HCT116 (cell line): ENCODE results near the gene TXNRD3. TPM values are rescaled to one million over a fixed set of nuclear protein-coding genes. Genes with fewer than 3 reads are reported as not detected.

ENCODE experiments used
- ATAC-seq: fragments of 200-7000 bp; cut with Tn5 transposase; 2 replicates; pipeline ENCODE4 v1.9.1; 2020; ENCODE audit warnings: mild to moderate bottlenecking, moderate library complexity
- BruUV-seq: library from RNA; stranded (reverse); fragments of 400-500 nt; replicated peaks from 2 replicates; lab custom pipeline; 2021; lab: Mats Ljungman, UMichigan
- CTCF ChIA-PET: fragments of 300-600 bp; sonication (Branson Sonifier 250); formaldehyde crosslinking; loops from one replicate; lab custom pipeline; 2021; ENCODE audit warnings: antibody characterized with exemption; lab: Charles Lee
- POLR2A ChIA-PET: fragments of 300-600, 350-600 bp; sonication (Branson Sonifier 250); formaldehyde crosslinking; loops from one replicate; lab custom pipeline; 2021; ENCODE audit warnings: antibody characterized with exemption; lab: Charles Lee
- RAD21 ChIA-PET, 2 experiments: fragments of 300-600 bp; sonication (Branson Sonifier 250); formaldehyde crosslinking; loops; one replicate each; lab custom pipeline; 2023; ENCODE audit warnings: low total read pairs in 2 of 2; ENCODE audit not compliant: uncharacterized antibody in 2 of 2, unreplicated experiment in 2 of 2, low non-redundant PET in 1 of 2; lab: Charles Lee
- DNase-seq: peaks from one replicate; pipeline ENCODE4 v3.0.0-alpha.2; 2010; ENCODE audit warnings: low read depth, low spot score
- H2AFZ ChIP-seq: fragments of 200-600 bp; shearing (Covaris generic), sonication (generic); 2 replicates; pipeline ENCODE4 v1.6.1; 2017; ENCODE audit warnings: low read depth, mixed run types, mixed read lengths, antibody characterized with exemption, low read length; ENCODE audit not compliant: poor library complexity, severe bottlenecking
- H3K27ac ChIP-seq: 2 replicates; pipeline ENCODE4 v1.5.1; 2012; ENCODE audit warnings: low read depth, low read length
- H3K27me3 ChIP-seq: fragments of 200-600 bp; sonication (generic); 2 replicates; pipeline ENCODE4 v1.6.1; 2016; ENCODE audit warnings: mixed run types, low read length, mixed read lengths; ENCODE audit not compliant: insufficient read depth
- H3K36me3 ChIP-seq, 2 experiments: fragments of 200-500 bp in 1 of 2; fragments of 200-600 bp in 1 of 2; sonication (Bioruptor generic) in 1 of 2; sonication (generic) in 1 of 2; 2 replicates each; pipeline versions ENCODE4 v1.5.1 to v1.6.1; 2014 to 2016; ENCODE audit warnings: low read length in 2 of 2, inconsistent platforms in 1 of 2, mixed read lengths in 1 of 2, mixed run types in 1 of 2; ENCODE audit not compliant: insufficient read depth in 2 of 2, control insufficient read depth in 1 of 2
- H3K4me1 ChIP-seq, 2 experiments: fragments of 200-600 bp in 1 of 2; sonication (generic) in 1 of 2; 2 replicates each; pipeline versions ENCODE4 v1.5.1 to v1.6.1; 2012 to 2017; ENCODE audit warnings: low read length in 2 of 2, inconsistent platforms in 1 of 2, mild to moderate bottlenecking in 1 of 2, mixed read lengths in 1 of 2, mixed run types in 1 of 2, moderate library complexity in 1 of 2; ENCODE audit not compliant: insufficient read depth in 2 of 2, control insufficient read depth in 1 of 2
- H3K4me2 ChIP-seq: fragments of 200-600 bp; sonication (generic); 2 replicates; pipeline ENCODE4 v1.6.1; 2017; ENCODE audit warnings: mixed run types, low read length, mixed read lengths
- H3K4me3 ChIP-seq, 2 experiments: fragments of 200-600 bp in 1 of 2; sonication (generic) in 1 of 2; replicated peaks in 1 of 2; 2 replicates each; pipeline ENCODE4 v1.5.1; 2011 to 2016; ENCODE audit warnings: low read length in 2 of 2, control low read depth in 1 of 2, low read depth in 1 of 2, mild to moderate bottlenecking in 1 of 2, mixed read lengths in 1 of 2, mixed run types in 1 of 2
- H3K79me2 ChIP-seq: fragments of 200-600 bp; sonication (generic); 2 replicates; pipeline ENCODE4 v1.6.1; 2017; ENCODE audit warnings: mild to moderate bottlenecking, mixed run types, low read length, moderate library complexity, mixed read lengths; ENCODE audit not compliant: insufficient read depth
- H3K9ac ChIP-seq: fragments of 200-600 bp; sonication (generic); 2 replicates; pipeline ENCODE4 v1.6.1; 2016; ENCODE audit warnings: low read length, mixed read lengths
- H3K9me2 ChIP-seq: fragments of 200-600 bp; sonication (generic), shearing (Covaris generic); 2 replicates; pipeline ENCODE4 v1.6.1; 2017; ENCODE audit warnings: mixed run types, mild to moderate bottlenecking, moderate library complexity; ENCODE audit not compliant: insufficient read depth
- H3K9me3 ChIP-seq, 2 experiments: fragments of 200-500 bp in 1 of 2; fragments of 200-600 bp in 1 of 2; sonication (Bioruptor generic) in 1 of 2; sonication (generic) in 1 of 2; 2 replicates each; pipeline ENCODE4 v1.6.1; 2014 to 2017; ENCODE audit warnings: low read length in 2 of 2, mixed read lengths in 2 of 2, inconsistent platforms in 1 of 2, low read depth in 1 of 2, mild to moderate bottlenecking in 1 of 2, mixed run types in 1 of 2, moderate library complexity in 1 of 2; ENCODE audit not compliant: control insufficient read depth in 1 of 2, insufficient read depth in 1 of 2
- H4K20me1 ChIP-seq: fragments of 200-600 bp; sonication (generic), shearing (Covaris generic); 2 replicates; pipeline ENCODE4 v1.6.1; 2017; ENCODE audit warnings: mixed run types, mild to moderate bottlenecking, moderate library complexity; ENCODE audit not compliant: insufficient read depth
- ELF1 ChIP-seq: IDR thresholded peaks from 2 replicates; pipeline ENCODE4 v1.6.1; 2012; ENCODE audit warnings: low read depth, borderline replicate concordance
- EZH2phosphoT487 ChIP-seq: fragments of 200-600 bp; IDR thresholded peaks from 2 replicates; pipeline ENCODE4 v1.6.1; 2018; ENCODE audit warnings: antibody characterized with exemption, borderline replicate concordance
- POLR2A ChIP-seq: IDR thresholded peaks from 2 replicates; pipeline ENCODE4 v1.7.0; 2011; ENCODE audit warnings: borderline replicate concordance; ENCODE audit not compliant: insufficient read depth, insufficient read length; ENCODE audit errors: extremely low read depth
- POLR2AphosphoS5 ChIP-seq: IDR thresholded peaks from 2 replicates; pipeline ENCODE4 v1.6.1; 2011; ENCODE audit warnings: mild to moderate bottlenecking, low read depth, low read length, moderate library complexity
- RAD21 ChIP-seq: IDR thresholded peaks from 2 replicates; pipeline ENCODE4 v1.6.1; 2012; ENCODE audit warnings: low read depth, mild to moderate bottlenecking
- SIN3A ChIP-seq: IDR thresholded peaks from 2 replicates; pipeline ENCODE4 v1.6.1; 2012; ENCODE audit warnings: low read depth
- SRF ChIP-seq: IDR thresholded peaks from 2 replicates; pipeline ENCODE4 v1.6.1; 2012; ENCODE audit warnings: low read depth
- TCF7L2 ChIP-seq: IDR thresholded peaks from 2 replicates; pipeline ENCODE4 v1.7.0; 2011; ENCODE audit warnings: borderline replicate concordance, inconsistent platforms; ENCODE audit not compliant: insufficient read depth, insufficient read length; ENCODE audit errors: extremely low read depth
- intact Hi-C: fragments of 100-400 bp; cut with micrococcal nuclease; formaldehyde crosslinking; loops from 2 replicates; pipeline ENCODE4 v1.10.0; 2022
- total RNA-seq: library from RNA; stranded (reverse); gene quantifications from one replicate; pipeline ENCODE4 v1.2.1, GENCODE V29; 2021; ENCODE audit not compliant: unreplicated experiment
- TF ChIP-seq, protein P1 (sequence below): IDR thresholded peaks from 2 replicates; pipeline ENCODE4 v1.6.1; 2012; ENCODE audit warnings: low read depth
- TF ChIP-seq, protein P2 (sequence below), 3 experiments: fragments of 200-600 bp in 1 of 3; sonication (generic) in 1 of 3; IDR thresholded peaks in 2 of 3; conservative IDR thresholded peaks in 1 of 3; 2 replicates each; pipeline ENCODE4 v1.5.1; 2012 to 2017; ENCODE audit warnings: low read depth in 2 of 3, low read length in 2 of 3, antibody characterized with exemption in 1 of 3, borderline replicate concordance in 1 of 3, control low read depth in 1 of 3, mild to moderate bottlenecking in 1 of 3, mixed read lengths in 1 of 3, mixed run types in 1 of 3, moderate library complexity in 1 of 3; ENCODE audit not compliant: insufficient read depth in 1 of 3
- TF ChIP-seq, protein P3 (sequence below): IDR thresholded peaks from 2 replicates; pipeline ENCODE4 v1.6.1; 2012
- TF ChIP-seq, protein P4 (sequence below): IDR thresholded peaks from 2 replicates; pipeline ENCODE4 v1.6.1; 2012

Gene TXNRD3
- total RNA-seq, 1 experiment from 2014 or later = 19.3 TPM

DNA sequence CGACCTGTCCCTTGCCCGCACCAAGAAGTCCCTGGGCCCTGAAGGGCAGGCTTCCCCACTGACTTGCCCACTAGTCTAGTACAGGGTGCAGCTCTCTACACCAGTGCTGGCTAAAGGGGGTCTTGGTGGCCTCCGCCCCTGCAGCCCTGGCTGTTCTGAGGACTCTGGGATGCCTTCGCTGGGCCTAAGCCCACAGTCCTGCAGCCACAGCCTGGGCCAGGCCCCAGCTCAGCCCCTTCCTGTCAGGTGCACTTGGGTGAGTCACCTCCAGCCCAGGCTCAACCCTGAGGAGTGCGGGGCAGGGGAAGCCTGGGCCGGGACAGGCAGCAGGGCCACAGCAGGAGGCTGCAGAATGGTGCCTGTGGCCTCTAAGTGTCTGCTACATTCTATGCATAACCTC is 97.2 kb downstream of the TXNRD3 start:
- no peaks in the 10 kb centered on the region for H3K9me3 ChIP-seq
- no peaks in the 10 kb centered on the region for H3K4me1 ChIP-seq
- RAD21 ChIA-PET = no interaction called here
- no peaks in the 10 kb centered on the region for H4K20me1 ChIP-seq
- no peak overlapping the region for H3K4me3 ChIP-seq
- no peak overlapping the region for H3K9ac ChIP-seq
- TF ChIP-seq TCF7L2 = no peak
- TF ChIP-seq RAD21 = no peak
- TF ChIP-seq SRF = no peak
- TF ChIP-seq, protein P1, sequence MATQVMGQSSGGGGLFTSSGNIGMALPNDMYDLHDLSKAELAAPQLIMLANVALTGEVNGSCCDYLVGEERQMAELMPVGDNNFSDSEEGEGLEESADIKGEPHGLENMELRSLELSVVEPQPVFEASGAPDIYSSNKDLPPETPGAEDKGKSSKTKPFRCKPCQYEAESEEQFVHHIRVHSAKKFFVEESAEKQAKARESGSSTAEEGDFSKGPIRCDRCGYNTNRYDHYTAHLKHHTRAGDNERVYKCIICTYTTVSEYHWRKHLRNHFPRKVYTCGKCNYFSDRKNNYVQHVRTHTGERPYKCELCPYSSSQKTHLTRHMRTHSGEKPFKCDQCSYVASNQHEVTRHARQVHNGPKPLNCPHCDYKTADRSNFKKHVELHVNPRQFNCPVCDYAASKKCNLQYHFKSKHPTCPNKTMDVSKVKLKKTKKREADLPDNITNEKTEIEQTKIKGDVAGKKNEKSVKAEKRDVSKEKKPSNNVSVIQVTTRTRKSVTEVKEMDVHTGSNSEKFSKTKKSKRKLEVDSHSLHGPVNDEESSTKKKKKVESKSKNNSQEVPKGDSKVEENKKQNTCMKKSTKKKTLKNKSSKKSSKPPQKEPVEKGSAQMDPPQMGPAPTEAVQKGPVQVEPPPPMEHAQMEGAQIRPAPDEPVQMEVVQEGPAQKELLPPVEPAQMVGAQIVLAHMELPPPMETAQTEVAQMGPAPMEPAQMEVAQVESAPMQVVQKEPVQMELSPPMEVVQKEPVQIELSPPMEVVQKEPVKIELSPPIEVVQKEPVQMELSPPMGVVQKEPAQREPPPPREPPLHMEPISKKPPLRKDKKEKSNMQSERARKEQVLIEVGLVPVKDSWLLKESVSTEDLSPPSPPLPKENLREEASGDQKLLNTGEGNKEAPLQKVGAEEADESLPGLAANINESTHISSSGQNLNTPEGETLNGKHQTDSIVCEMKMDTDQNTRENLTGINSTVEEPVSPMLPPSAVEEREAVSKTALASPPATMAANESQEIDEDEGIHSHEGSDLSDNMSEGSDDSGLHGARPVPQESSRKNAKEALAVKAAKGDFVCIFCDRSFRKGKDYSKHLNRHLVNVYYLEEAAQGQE = no peak
- no peak for TF ChIP-seq POLR2A
- no peak for TF ChIP-seq POLR2AphosphoS5
- POLR2A ChIA-PET = no interaction called here
- intact Hi-C loops = no loop called here
- DNase-seq (no peak), ATAC-seq (no peak)
- no peak overlapping the region for H3K4me2 ChIP-seq
- H3K36me3 ChIP-seq = no peaks in the 10 kb centered on the region
- CTCF ChIA-PET = no interaction called here
- H3K27me3 ChIP-seq = 0 out of 2 replicates have a peak, but pooled peaks cover 6% of the 10 kb centered on the region
- no peaks in the 10 kb centered on the region for H3K79me2 ChIP-seq
- H3K27ac ChIP-seq = no peak overlapping the region
- BruUV-seq = no TSS peak
- H3K9me2 ChIP-seq = no peaks in the 10 kb centered on the region
- no peak overlapping the region for H2AFZ ChIP-seq

DNA sequence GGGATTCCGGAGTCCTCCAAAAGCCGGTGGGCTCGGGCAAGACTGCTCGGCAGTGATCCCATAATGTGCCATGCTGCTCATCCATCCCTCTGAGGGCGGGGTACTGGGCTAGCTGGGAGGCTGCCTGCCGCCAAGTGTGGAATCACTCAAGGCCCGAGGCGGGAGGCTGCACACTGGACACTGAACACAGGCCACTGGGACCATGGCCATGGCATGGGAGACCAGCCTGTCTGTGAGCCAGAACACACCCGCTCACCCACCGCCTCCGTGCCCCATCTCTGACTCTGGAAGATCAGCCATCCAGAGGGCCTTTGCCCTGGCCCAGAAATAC is 97.5 kb downstream of the TXNRD3 start:
- Histone ChIP-seq H3K9ac (no peak overlapping the region), H3K4me3 (no peak overlapping the region), H3K4me2 (no peak overlapping the region), H3K27ac (no peak overlapping the region), H3K9me2 (no peaks in the 10 kb centered on the region), H3K4me1 (no peaks in the 10 kb centered on the region), H3K9me3 (no peaks in the 10 kb centered on the region), H3K79me2 (no peaks in the 10 kb centered on the region), H2AFZ (no peak overlapping the region), H4K20me1 (no peaks in the 10 kb centered on the region), H3K36me3 (no peaks in the 10 kb centered on the region), H3K27me3 (0 out of 2 replicates have a peak, but pooled peaks cover 6% of the 10 kb centered on the region)
- ChIA-PET POLR2A (no interaction called here), CTCF (no interaction called here), RAD21 (no interaction called here)
- intact Hi-C loops = no loop called here
- ATAC-seq = no peak
- DNase-seq = no peak
- TF ChIP-seq SRF = no peak
- TF ChIP-seq, protein P2, sequence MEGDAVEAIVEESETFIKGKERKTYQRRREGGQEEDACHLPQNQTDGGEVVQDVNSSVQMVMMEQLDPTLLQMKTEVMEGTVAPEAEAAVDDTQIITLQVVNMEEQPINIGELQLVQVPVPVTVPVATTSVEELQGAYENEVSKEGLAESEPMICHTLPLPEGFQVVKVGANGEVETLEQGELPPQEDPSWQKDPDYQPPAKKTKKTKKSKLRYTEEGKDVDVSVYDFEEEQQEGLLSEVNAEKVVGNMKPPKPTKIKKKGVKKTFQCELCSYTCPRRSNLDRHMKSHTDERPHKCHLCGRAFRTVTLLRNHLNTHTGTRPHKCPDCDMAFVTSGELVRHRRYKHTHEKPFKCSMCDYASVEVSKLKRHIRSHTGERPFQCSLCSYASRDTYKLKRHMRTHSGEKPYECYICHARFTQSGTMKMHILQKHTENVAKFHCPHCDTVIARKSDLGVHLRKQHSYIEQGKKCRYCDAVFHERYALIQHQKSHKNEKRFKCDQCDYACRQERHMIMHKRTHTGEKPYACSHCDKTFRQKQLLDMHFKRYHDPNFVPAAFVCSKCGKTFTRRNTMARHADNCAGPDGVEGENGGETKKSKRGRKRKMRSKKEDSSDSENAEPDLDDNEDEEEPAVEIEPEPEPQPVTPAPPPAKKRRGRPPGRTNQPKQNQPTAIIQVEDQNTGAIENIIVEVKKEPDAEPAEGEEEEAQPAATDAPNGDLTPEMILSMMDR (IDR thresholded peaks at IDR 0.05 in 2 of 3, conservative IDR thresholded peaks at IDR 0.05 in 1 of 3; ENCODE audit: borderline replicate concordance in 1 of 3, insufficient read depth in 1 of 3, low read depth in 2 of 3, low read length in 2 of 3) = no peak
- TF ChIP-seq, protein P3, sequence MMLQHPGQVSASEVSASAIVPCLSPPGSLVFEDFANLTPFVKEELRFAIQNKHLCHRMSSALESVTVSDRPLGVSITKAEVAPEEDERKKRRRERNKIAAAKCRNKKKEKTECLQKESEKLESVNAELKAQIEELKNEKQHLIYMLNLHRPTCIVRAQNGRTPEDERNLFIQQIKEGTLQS = no peak
- no peak for TF ChIP-seq ELF1
- TF ChIP-seq, protein P4, sequence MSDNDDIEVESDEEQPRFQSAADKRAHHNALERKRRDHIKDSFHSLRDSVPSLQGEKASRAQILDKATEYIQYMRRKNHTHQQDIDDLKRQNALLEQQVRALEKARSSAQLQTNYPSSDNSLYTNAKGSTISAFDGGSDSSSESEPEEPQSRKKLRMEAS = no peak
- no peak for TF ChIP-seq EZH2phosphoT487
- TF ChIP-seq TCF7L2 = no peak
- no peak for TF ChIP-seq SIN3A
- no TSS peak for BruUV-seq
